Panc1 (cell line): ENCODE results near the gene KRT9. TPM values are rescaled to one million over a fixed set of nuclear protein-coding genes. Genes with fewer than 3 reads are reported as not detected.

ENCODE experiments used
- ATAC-seq: fragments of 200-7000 bp; cut with Tn5 transposase; 2 replicates; pipeline ENCODE4 v1.9.1; 2020; ENCODE audit warnings: mild to moderate bottlenecking, moderate library complexity
- BruUV-seq: library from RNA; stranded (reverse); fragments of 400-500 nt; replicated peaks from 2 replicates; lab custom pipeline; 2021; lab: Mats Ljungman, UMichigan
- CTCF ChIA-PET: fragments of 300-600 bp; sonication (Branson Sonifier 250); formaldehyde crosslinking; loops from one replicate; lab custom pipeline; 2022; ENCODE audit warnings: antibody characterized with exemption; lab: Charles Lee
- POLR2A ChIA-PET: fragments of 300-600 bp; sonication (Branson Sonifier 250); formaldehyde crosslinking; loops from one replicate; lab custom pipeline; 2022; ENCODE audit warnings: antibody characterized with exemption; lab: Charles Lee
- DNase-seq: peaks from one replicate; pipeline ENCODE4 v3.0.0-alpha.2; 2010; ENCODE audit warnings: low read depth, low spot score
- H3K27ac ChIP-seq: 2 replicates; pipeline ENCODE4 v1.5.1; 2011; ENCODE audit warnings: mild to moderate bottlenecking, low read length, inconsistent platforms
- H3K27me3 ChIP-seq: fragments of 200-500 bp; sonication (Bioruptor generic); 2 replicates; pipeline ENCODE4 v1.6.0; 2014; ENCODE audit warnings: low read length, inconsistent platforms; ENCODE audit not compliant: control insufficient read depth, insufficient read depth
- H3K36me3 ChIP-seq: fragments of 200-500 bp; sonication (Bioruptor generic); 2 replicates; pipeline ENCODE4 v1.5.1; 2014; ENCODE audit warnings: inconsistent platforms, mild to moderate bottlenecking, low read length, moderate library complexity; ENCODE audit not compliant: control insufficient read depth, insufficient read depth
- H3K4me1 ChIP-seq: 2 replicates; pipeline ENCODE4 v1.5.1; 2011; ENCODE audit warnings: inconsistent platforms, mild to moderate bottlenecking, low read length, moderate library complexity; ENCODE audit not compliant: control insufficient read depth, insufficient read depth
- H3K4me3 ChIP-seq, 2 experiments: 2 replicates each; pipeline ENCODE4 v1.5.1; 2011 to 2012; ENCODE audit warnings: low read depth in 2 of 2, low read length in 2 of 2, mild to moderate bottlenecking in 2 of 2, inconsistent platforms in 1 of 2, moderate library complexity in 1 of 2
- H3K9me3 ChIP-seq: fragments of 200-500 bp; sonication (Bioruptor generic); 2 replicates; pipeline ENCODE4 v1.5.1; 2014; ENCODE audit warnings: low read depth, mild to moderate bottlenecking, inconsistent platforms, low read length, moderate library complexity; ENCODE audit not compliant: control insufficient read depth, insufficient read depth
- CTCF ChIP-seq: fragments of 450-650 bp; IDR thresholded peaks from 2 replicates; pipeline ENCODE4 v1.5.1; 2017; ENCODE audit warnings: mild to moderate bottlenecking
- POLR2AphosphoS5 ChIP-seq: IDR thresholded peaks from 2 replicates; pipeline ENCODE4 v1.6.1; 2012; ENCODE audit warnings: mild to moderate bottlenecking, low read depth, low read length, moderate library complexity
- REST ChIP-seq, 2 experiments: IDR thresholded peaks; 2 replicates each; pipeline ENCODE4 v1.6.1; 2011 to 2012; ENCODE audit warnings: low read depth in 2 of 2, control low read depth in 1 of 2, low read length in 1 of 2, mild to moderate bottlenecking in 1 of 2, moderate library complexity in 1 of 2; ENCODE audit not compliant: insufficient read depth in 1 of 2
- SIN3A ChIP-seq: IDR thresholded peaks from 2 replicates; pipeline ENCODE4 v1.6.1; 2012; ENCODE audit warnings: low read depth, mild to moderate bottlenecking, low read length, moderate library complexity, borderline replicate concordance; ENCODE audit not compliant: insufficient read depth
- TCF7L2 ChIP-seq: IDR thresholded peaks from 2 replicates; pipeline ENCODE4 v1.6.1; 2011; ENCODE audit warnings: mild to moderate bottlenecking, low read depth, low read length, inconsistent platforms
- in situ Hi-C: cut with HindIII; loops from 2 replicates; pipeline ENCODE4 v1.10.0; 2016; ENCODE audit warnings: low sequenced_read_pairs, low pct_unique_long_range_greater_than_20kb
- intact Hi-C: fragments of 100-400 bp; cut with micrococcal nuclease; formaldehyde crosslinking; loops from one replicate; pipeline ENCODE4 v1.10.0; 2022; ENCODE audit not compliant: unreplicated experiment
- total RNA-seq: library from RNA; stranded (reverse); gene quantifications from one replicate; pipeline ENCODE4 v1.2.1, GENCODE V29; 2021; ENCODE audit not compliant: unreplicated experiment

Gene KRT9
- total RNA-seq, 1 experiment from 2014 or later: not detected

GRCh38 chr17:41524261-41524660 lies 47.6 kb downstream of the KRT9 start:
- Histone ChIP-seq H3K4me3 (peak overlapping the region; percentile 66 to 84), H3K4me1 (peaks cover 71% of the 10 kb centered on the region), H3K36me3 (peaks cover 8% of the 10 kb centered on the region), H3K27me3 (no peaks in the 10 kb centered on the region), H3K27ac (peak overlapping the region; percentile 96), H3K9me3 (no peaks in the 10 kb centered on the region)
- DNase-seq: no peak
- POLR2A ChIA-PET: interaction anchor here (0.6 to 2.9 kb wide), 2 partner anchors 13 to 24 kb away, joined by 12 to 15 read pairs; no protein-coding TSS in a partner anchor
- TF ChIP-seq POLR2AphosphoS5: no peak
- no peak for TF ChIP-seq SIN3A
- no peak for TF ChIP-seq REST (IDR thresholded peaks at IDR 0.05; ENCODE audit: insufficient read depth in 1 of 2, low read depth in 2 of 2, low read length in 1 of 2)
- no peak for TF ChIP-seq TCF7L2
- TF ChIP-seq CTCF: no peak
- intact Hi-C loops (loop anchor here (10.0 kb wide), 1 partner anchor 619 kb away; no protein-coding TSS in a partner anchor), in situ Hi-C loops (no loop called here)
- CTCF ChIA-PET: interaction anchor here (0.6 to 6.0 kb wide), 3 partner anchors 24 to 1217 kb away, joined by 3 to 46 read pairs (median 3); no protein-coding TSS in a partner anchor
- no TSS peak for BruUV-seq
- ATAC-seq: no peak

GRCh38 chr17:41523787-41524186 lies 48.1 kb downstream of the KRT9 start:
- ChIA-PET CTCF (interaction anchor here (6.0 kb wide), 1 partner anchor 25 kb away, joined by 46 read pairs; no protein-coding TSS in a partner anchor), POLR2A (interaction anchor here (2.9 kb wide), 1 partner anchor 25 kb away, joined by 12 read pairs; no protein-coding TSS in a partner anchor)
- Histone ChIP-seq H3K4me3 (peak overlapping the region; percentile 66 to 84), H3K27ac (peak overlapping the region; percentile 96), H3K27me3 (no peaks in the 10 kb centered on the region), H3K9me3 (no peaks in the 10 kb centered on the region), H3K4me1 (peaks cover 71% of the 10 kb centered on the region), H3K36me3 (peaks cover 8% of the 10 kb centered on the region)
- in situ Hi-C loops: no loop called here
- ATAC-seq (no peak; the same call in 1 of the 2 replicates), DNase-seq (no peak)
- intact Hi-C loops: loop anchor here (10.0 kb wide), 1 partner anchor 619 kb away; no protein-coding TSS in a partner anchor
- TF ChIP-seq REST (IDR thresholded peaks at IDR 0.05; ENCODE audit: insufficient read depth in 1 of 2, low read depth in 2 of 2, low read length in 1 of 2) (no peak), SIN3A (no peak), POLR2AphosphoS5 (no peak; the same call in 1 of the 2 replicates), TCF7L2 (no peak), CTCF (no peak)
- BruUV-seq: TSS peak; percentile 90
